Fibroblast of skin of left biceps (primary cell): ENCODE results near the gene TXNIP.

Experiments
- DNase-seq, 2 experiments: peaks; one replicate each; pipeline ENCODE4 v3.0.0-alpha.2; 2013; ENCODE audit warnings: low read depth in 2 of 2

Gene TXNIP

GRCh38 chr1:145985502-145986439, 10.6 kb downstream of the TXNIP start:
- peak in 1 of 2 experiments; percentile 53 for DNase-seq

DNA sequence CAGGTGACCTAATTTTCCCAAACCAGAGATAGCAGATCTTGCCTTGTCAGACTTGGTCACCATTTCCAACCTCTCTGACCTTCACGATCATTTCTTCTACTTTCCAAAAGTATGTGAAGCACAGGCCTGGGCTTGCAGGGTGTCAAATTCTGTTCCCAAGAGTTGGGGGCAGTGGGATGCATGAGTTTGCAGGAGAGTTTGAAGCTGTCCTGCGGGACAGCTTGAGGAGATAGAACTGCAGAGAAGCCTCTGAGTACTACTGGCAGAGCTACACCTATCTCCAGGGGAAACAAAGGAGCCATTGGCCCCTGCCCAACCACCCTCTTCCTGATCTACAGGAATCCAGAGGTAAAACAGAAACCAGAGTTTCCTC, 11.3 kb downstream of the TXNIP start:
- no peak for DNase-seq

- DNase-seq: no peak
Measured at GRCh38 chr1:145983960-145984830, 12.2 kb downstream of the TXNIP start.

DNA sequence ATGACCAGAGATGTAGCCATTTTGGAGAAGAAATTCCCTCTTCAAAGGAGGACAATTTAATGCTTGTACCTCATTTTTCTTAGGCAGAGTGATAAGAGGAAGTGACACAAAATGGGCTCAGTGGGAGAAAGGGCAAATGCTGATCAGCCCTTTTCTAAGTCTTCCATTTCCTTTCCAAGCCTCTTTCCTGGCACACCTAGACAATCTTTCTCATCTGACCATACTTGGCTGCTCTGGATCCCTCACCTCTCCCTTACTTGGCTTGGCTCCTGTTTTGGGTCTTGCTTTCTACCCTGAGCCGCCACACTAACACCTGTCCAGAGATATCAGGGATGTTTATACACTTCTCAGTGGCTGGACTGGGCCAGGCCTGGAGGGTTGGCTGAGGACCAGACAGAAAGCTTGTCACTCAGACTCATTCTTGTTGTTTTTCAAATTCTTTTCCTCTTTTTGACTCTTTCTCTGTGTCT, 13.1 kb downstream of the TXNIP start:
- no peak for DNase-seq

DNA sequence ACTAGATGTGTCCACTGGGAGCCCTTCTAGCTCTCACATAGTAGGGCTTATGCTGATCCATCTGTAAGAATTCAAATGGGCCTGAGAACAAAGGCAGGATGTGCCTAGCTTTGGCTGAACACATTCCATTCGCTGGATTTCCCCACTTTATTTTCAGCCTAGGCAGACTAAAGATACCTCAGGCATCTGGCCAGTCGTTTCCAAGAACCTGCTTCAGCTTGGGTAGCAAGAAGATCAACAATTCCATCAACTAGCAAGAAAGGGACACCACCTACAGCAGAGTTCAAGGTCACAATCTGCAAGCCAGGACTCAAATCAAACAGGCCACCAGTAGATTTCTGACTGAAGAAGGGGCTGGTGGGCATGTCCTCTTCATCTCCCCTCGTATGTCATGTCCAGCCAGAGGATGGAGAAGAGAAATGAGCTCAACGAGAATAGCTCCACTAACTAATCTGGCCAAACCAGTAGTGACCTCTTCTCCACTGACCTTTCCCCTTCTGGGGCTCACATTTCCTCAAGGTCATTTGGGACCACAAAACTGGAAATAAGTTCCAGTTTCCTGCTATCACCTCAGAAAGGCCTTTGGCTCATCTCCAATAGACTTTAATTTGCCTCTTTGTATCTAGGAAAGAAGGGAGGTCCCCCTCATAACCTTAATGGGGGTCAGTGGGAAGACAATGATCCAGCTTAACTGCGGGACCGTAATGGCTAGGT, 14.2 kb downstream of the TXNIP start:
- no peak for DNase-seq

DNA sequence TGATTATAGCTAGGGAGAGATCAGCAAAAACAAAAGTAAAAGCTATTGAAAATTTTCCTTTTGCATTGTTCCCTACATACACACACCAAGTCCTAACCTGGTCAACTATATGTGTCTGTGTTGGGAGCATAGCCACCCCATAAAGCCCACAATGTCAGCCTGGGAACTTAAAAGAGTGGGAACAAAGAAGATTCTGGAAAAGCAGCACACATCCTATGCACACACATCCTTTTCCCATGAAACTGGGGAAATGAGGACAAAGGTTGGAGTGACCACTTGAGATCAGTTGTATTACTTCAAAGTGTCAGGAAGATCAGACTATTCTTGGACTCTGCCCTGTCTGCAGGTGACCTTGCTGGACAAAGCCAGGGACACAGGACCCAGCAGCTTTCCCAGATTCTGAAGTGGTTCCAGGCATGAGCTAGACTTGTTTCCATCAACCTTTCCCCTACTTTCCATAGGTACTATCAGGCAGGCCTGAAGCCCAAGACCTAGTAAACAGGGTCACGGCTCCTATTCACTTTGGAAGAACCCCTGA, 15.9 kb downstream of the TXNIP start:
- no peak for DNase-seq

- no peak for DNase-seq
Measured at GRCh38 chr1:145979746-145980456, 16.5 kb downstream of the TXNIP start.

GRCh38 chr1:145978854-145979745, 17.3 kb downstream of the TXNIP start:
- peak; percentile 99 for DNase-seq

GRCh38 chr1:145978471-145978853, 17.9 kb downstream of the TXNIP start:
- DNase-seq: no peak

DNA sequence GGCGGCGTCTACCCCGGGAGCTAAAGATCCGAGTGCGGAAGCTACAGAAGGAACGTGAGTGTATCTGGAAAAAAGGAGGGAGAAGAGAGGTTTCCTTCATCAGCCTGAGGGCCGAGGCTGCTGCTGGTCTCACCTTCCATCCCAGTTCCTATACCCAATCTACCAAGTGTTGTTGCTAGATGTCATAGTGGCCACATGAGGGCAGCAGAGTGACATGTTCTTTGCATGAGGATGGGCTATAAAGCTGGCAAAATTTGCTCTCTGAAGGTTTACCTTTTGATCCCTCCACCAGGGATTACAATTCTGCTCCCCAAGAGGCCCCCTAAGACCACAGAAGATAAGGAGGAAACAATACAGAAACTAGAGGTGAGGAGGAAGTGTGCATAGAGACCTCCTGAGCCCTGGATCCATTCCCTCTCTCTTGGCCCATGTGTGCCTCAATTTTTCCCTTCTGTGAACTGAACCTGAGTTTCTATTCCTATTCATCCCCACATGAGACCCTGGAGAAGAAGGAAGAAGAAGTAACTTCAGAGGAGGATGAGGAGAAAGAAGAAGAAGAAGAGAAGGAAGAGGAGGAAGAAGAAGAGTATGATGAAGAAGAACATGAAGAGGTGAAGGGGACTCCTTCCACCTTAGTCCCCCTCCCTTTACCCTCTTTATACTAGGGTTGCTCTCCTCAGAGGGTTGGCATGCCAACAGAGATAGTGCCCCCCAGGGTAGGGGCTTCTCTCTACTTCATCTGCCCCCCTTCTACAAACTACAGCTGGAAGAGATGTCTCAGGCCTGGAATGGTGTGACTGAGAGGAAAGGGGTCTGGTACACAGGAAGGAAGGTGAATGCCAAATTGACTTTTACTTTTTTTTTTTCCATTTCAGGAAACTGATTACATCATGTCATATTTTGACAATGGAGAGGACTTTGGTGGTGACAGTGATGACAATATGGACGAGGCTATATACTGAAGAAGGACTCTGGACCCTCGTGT, 18.6 kb downstream of the TXNIP start:
- DNase-seq: peak; percentile 56 to 58

DNA sequence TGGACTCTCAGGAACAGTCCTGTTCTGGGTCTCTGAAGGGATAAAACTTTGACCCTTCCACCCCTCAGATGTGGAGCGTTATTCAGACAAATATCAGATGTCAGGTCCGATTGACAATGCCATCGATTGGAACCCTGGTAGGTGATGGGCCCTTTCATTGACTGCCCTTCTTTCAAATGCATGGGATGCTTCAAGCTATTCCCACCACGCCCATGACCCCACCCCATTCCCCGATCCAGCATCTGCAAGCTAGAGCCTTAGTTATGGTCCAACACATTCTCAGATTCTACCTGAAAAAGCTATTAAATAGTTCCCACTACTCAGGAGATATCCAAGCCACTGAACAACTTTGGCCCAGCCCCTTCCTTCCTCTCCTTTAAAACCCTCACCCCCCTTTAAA, 19.4 kb downstream of the TXNIP start:
- no peak for DNase-seq

DNA sequence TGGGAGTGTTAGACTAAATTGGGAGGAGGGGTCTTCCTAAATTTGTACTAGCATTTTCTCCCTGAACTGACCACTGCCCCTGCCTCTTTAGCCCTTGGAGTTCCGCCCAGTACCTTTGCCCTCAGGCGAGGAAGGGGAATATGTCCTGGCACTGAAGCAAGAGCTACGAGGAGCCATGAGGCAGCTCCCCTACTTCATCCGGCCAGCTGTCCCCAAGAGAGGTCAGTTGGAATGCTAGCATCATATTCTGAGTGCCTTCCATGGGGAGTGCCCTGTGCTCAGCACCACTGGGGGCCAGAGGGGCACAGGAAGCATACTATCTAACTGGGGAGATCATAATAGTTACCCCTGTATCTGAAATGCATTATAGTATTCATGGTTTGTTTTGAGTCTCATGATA, 21.2 kb downstream of the TXNIP start:
- no peak for DNase-seq

GRCh38 chr1:145974721-145975120, 21.7 kb downstream of the TXNIP start:
- DNase-seq: no peak

- DNase-seq: no peak
Measured at GRCh38 chr1:145972580-145972979, 23.8 kb downstream of the TXNIP start.

DNA sequence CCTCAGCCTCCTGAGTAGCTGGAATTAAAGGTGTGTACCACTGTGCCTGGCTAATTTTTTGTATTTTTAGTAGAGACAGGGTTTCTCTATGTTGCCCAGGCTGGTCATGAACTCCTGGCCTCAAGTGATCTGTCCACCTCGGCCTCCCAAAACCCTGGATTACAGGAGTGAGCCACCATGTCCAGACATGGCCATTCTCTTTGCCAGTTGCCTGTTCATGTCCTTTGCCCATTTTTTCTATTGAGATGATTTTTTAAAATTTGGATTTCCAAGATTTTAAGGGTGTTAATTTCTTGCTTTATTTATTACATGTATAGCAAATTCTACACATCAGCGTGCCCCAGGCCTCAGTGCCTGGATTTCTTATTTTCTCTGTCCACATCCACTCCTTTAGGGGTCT, 29.1 kb downstream of the TXNIP start:
- DNase-seq: no peak

DNA sequence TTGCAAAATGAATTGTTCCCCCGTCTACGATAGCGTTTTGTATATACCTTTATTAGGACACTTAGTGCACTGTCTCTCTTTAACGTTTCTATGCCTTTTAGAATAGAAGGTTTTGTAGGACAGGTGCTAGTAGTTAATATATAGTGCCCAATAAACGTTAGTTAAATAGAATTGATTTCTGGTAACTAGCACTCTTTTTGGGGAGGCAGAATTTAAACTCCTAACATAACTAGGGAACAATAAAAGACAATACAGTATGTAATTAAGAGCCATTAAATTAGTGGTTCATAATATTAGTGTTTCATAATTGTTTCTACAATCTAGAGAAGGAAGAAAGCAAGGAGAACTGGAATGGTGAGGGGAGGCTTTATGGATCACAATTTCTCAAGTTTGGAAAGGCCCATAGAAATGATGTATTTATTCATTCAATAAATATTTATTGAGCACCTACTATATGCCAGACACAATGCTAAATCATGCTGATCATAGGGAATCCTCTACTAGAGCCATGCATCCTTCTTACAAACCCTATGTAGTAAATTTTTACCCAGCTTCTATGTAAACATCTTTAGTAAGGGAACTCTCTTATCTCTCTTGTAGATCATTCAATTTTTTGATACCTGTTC, 31.1 kb downstream of the TXNIP start:
- no peak for DNase-seq

- DNase-seq: peak; percentile 61 to 69
Measured at GRCh38 chr1:145964328-145965118, 31.9 kb downstream of the TXNIP start, which contains the start of the genes ANKRD34A and POLR3GL. ANKRD34A (minus strand) TSS chr1:145964575; CDS start chr1:145961759, 2,816 bp downstream. POLR3GL (plus strand) TSS chr1:145964690; CDS start chr1:145974866, 10,176 bp downstream.
